ENCODE data around the gene UTF1.

UTF1 gene

DNA sequence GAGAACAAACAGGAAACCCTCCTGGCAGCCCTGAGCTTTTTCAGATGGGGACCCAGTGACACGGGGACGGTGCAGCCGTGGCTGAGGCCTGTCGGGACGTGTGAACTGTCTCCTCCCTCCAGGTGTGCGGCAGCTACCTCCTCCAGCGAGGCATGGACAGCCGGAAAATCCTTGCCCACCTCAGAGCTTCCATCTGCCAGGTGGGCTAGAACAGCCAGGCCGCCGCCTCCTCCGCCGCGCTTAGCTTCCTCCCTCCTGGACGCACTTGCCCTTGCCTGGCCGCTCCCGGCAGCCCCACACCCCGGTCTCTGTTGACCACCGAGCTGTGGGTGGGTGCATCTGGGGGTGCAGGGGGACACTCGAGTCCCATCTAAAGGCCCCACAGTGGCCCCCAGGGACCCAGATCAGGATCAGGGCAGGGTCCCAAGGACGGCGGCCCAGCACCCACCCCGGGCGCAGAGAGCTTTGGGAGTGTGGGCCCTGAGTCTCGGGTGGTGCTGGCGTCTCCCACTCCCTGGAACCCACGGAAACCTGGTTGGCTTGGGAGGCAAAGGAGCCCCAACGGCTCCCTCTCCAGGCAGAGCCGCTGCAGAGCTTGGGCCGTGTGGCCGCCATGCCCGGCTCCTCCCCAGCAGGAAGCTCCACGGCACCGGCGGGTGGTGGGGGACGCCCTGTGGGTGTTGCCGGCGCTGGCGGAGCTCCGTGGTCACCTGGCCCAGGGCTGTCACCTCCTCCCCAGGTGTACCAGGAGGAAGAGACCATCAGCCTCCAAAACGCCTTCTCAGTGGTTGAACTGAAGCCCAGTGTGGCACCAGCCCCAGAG, 32.9 kb upstream of the UTF1 start:
- no peak for DNase-seq

DNA sequence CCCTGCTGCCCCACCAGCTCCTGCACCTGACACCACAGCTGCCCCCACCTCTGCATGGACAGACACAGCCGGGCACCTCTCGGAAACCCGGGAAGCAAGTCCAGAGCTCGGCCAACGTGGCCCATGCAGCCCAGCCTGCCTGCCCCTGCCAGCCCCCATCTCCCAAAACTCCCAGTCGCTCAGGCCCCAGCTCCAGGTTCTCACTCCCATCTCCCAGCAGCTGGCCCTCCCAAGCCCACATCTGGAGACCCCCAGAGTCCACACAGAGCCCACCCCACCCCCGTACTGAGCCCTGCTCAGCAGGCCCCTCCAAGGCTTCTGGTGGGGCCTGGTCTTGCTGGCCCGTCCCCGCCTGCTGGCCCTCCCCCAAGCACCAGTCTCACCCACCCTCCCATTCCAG, 32.2 kb upstream of the UTF1 start:
- no peak for DNase-seq

DNA sequence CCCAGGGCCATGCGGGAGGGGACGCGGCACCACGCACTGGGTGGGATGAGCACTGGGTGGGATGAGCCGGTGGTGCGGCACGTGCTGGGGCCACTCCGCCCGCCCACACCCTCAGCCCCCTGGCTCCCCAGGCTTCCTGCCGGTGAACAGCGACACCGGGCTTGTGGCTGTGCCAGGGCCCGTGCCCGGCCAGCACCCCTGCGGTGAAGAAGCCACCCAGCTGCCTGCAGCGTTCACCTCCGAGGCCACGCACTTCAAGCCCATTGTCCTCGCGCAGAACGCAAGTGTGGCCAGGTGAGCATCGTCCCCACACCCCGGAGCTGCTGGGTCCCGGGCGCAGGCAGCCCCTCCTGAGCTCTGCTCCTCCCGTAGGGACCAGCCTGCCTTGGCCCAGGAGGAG, 31.8 kb upstream of the UTF1 start:
- DNase-seq, result no peak

GRCh38 chr10:133198621-133199487, 31.2 kb upstream of the UTF1 start:
- no peak for DNase-seq

- DNase-seq, result no peak
Measured at GRCh38 chr10:133199488-133199885, 30.5 kb upstream of the UTF1 start.

- no peak for DNase-seq
Measured at GRCh38 chr10:133199992-133200611, 29.9 kb upstream of the UTF1 start.

DNA sequence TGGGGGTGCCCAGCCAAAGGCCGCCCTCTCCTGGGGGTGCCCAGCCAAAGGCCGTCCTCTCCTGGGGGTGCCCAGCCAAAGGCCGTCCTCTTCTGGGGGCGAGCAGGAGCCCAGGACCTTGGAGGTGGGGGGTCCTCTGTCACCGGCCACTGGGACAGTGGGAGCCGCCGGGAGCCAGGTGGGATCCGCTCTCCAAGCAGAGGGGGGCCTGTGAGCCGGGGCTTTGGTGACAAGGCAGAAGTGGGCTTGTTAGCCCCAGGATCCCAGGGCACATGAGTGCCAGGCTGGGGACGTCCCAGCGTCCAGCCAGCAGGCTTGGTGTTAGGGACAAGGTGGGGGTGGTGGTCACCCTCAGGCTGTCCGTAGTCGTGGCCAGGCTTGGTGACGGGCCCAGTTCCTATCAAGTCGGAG, 29.4 kb upstream of the UTF1 start:
- DNase-seq, result no peak

DNA sequence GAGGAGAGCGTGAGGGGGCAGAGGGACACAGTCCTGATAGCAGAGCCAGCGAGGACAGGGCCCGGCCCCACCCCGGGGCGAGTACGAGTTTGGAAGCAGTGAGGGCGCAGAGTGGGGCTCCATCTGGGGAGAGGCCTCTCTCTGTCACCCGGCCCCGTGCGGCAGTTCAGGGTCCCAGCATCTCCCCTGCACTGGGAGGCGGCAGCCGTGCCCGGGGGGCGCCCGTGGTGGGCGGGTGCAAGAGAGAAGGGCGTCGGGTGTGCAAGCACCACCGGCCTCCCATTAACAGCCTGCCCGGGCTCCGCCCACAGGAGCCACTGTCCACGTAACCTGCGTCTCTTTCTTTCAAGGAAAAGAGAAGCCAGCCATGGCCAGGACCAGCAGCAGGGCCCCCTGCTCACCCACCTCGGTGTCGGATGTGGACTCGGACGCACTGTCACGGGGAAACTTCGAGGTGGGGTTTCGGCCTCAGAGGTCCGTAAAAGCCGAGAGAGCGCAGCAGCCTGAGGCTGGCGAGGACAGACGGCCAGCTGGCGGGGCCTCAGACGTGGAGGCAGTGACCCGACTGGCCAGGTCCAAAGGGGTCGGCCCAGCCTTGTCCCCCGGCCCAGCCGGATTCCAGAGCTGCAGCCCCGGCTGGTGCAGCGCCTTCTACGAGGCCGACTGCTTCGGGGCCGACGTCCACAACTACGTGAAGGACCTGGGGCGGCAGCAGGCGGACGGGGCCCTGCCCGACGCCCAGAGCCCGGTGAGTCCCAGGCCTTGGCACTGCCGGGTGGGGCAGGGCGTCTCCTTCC, 28.7 kb upstream of the UTF1 start:
- DNase-seq, result no peak

DNA sequence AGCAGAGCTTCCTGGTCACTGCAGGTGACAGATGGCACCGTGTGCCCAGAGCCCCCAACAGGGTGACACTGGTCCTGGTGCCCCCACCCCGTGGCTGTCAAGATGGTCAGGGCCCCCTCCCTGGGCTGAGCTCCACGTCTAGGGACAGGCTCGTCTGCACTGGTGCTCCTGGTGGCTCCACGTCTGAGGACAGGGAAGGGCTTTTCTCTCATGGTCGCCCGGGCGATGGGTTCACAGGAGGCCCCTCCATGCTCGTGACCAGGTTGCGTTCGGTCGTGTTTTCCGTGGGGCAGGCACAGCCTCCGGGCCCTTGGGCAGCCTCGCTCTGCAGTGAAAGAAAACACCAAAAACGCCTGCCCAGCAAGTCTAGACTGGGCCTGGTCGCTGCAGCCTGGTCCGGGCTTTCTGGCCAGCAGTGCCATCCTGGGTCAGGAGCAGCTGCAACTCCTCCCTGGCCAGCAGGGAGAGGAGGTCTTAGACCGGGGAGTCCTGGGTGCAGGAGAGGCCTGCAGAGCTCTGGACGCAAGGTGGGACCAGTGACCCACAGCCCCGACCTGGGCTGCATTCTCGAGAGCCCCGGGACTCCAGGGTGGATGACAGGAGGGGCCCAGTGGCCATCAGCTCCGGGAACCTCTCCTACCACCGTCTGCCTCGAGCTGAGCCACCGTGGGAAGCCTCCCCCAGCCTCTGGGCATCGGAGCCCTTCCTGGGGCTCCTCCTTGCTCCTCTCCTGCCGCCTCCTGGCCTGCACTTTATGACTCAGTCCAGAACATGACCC, 27.9 kb upstream of the UTF1 start:
- no peak for DNase-seq

DNA sequence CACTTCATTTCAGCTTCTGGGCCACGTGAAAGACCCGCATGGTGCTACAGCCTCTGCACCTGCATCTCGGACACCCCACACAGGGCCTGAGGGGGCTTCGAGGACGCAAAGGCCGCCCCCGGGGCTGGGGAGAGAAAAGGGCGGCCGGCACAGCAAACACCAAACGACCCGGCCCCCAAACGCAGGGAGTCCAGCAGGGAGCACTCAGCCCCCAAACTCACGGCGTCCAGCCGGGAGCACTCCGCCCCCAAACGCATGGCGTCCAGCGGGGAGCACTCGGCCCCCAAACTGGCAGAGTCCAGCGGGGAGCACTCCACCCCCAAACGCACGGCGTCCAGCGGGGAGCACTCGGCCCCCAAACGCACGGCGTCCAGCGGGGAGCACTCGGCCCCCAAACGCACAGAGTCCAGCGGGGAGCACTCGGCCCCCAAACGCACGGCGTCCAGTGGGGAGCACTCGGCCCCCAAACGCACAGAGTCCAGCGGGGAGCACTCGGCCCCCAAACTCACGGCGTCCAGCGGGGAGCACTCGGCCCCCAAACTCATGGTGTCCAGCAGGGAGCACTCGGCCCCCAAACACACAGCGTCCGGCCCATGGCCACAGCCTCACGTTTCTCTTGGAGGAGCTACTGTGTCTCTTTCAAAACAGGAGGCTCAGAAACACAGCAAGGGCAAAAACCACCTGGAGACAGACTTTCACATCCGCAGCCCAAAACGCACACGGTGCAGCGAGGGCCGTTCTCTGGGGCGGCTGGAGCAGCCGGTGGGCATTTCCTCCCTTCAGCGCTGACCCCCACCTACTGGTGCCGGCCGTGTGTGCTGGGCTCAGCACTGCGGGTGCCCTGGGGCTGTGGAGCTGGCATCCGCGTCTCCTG, 27.0 kb upstream of the UTF1 start:
- DNase-seq, result no peak

GRCh38 chr10:133203652-133204195, 26.3 kb upstream of the UTF1 start:
- DNase-seq, result no peak

DNA sequence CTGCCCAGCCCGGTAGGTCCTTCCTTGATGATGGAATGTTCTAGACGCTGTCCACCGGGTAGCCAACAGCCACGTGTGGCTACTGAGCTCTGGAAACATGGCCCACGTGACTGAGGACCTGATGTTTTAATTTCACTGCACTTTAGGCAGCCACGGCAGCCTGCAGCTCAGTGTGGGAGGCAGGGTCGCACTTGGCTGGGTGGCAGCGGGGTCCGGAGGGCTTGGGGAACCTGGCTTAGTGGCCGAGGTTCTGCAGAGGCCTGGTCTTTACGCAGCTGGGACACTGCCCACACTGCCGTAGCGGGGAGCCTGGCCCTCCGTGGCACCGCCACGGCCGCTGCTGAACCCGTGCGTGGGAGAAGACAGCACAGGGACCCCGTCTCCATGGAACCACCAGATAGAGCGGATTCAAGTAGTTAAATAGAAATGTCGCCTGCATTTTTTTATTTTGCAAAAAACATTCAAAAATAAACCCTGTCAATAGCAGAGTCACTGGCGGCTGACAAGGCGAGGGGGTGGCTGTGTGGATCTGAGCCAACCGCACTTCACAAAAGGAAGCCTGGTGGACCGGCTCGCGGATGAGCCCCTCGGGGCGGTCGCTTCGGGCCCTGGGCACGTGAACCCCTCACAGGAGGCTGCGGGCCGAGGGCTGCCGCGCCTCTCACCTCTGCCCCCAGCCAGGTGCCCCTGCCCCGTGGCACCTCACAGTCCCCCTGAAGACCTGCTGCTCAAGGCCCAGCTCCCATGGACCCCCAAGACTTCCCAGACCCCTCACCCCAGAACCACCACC, 25.6 kb upstream of the UTF1 start:
- DNase-seq, result no peak

- DNase-seq, result no peak
Measured at GRCh38 chr10:133205146-133205545, 24.9 kb upstream of the UTF1 start.

DNA sequence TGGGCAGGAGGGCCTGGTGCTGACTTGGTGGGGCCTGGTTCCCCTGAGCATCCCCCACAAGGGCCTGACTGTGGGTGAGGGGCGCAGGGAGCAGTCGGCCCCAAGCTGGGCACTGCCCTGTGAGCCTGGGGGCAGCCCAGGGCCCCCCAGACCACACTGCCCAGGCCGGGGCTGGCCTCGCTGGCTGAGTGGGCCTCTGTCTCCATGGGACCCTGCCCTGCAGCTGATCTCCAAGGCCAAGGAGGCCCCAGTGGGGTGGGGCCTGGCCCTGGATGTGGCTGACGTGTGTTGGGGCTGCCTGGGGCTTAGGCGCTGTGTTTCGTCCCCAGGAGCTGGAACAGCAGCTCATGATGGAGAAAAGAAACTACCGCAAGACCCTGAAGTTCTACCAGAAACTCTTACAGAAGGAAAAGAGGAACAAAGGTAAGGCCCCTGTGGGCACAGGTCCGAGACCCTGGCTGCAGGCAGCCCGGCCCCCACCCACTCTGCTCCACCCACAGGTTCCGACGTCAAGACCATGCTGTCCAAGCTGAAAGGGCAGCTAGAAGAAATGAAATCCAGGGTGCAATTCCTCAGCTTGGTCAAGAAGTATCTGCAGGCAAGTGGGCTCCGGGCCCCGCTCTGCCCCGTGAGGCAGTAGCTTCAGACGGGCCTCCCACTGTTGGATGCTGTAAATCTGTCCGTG, 23.5 kb upstream of the UTF1 start:
- no peak for DNase-seq

GRCh38 chr10:133207041-133207600, 22.9 kb upstream of the UTF1 start:
- no peak for DNase-seq

DNA sequence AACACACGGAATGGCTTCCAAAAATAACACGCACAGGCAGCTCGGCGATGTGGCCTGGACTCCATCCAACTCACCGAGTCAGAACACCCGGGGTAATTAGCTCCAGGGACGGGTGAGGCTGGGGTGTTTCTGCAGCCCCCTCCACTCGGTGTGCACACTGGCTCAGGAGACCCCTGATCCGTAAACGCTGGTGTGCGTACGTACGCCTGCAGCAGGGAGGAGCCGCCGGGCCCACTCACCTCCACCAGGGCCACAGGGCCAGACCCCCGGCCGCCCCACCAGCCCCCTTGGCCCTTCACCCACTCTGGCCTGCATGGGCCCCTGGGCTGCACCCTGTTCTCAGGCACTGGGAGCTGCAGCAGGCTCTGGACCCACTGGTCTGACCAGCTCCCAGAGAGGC, 22.4 kb upstream of the UTF1 start:
- DNase-seq, result no peak

DNA sequence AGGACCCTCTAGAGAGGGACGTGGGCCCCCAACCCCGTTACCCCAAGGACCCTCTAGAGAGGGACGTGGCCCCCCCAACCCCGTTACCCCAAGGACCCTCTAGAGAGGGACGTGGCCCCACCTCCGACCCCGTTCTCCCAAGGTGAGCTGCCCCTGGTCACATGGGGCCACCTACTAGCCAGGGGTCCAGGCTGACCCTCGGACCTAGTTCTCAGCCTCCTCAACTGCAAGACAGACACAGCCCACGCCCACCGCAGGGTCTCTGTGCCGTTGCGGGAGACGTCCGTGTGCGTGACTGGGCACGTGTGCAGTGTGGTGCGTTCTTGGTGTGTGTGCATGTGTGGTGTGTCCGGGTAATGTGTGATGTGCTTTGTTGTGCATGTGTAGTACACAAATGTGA, 21.6 kb upstream of the UTF1 start:
- DNase-seq, result no peak

DNA sequence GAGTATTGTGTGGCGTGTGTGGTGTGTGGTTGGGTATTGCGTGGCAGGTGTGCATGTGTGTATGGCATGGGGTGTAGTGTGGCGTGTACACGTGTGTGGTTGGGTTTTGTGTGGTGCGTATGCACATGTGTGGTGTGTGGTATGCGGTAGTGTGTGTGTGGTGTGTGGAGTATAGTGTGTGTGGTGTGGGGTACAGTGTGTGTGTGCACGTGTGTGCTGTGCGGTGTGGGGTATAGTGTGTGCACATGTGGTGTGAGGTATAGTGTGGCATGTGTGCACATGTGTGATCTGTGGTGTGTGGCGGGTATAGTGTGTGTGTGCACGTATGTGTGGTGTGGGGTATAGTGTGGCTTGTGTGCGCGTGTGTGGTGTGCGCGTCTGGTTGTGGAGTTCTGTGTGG, 20.9 kb upstream of the UTF1 start:
- no peak for DNase-seq

- no peak for DNase-seq
Measured at GRCh38 chr10:133209641-133210040, 20.4 kb upstream of the UTF1 start.
